Endothelial cell (in vitro differentiated cells): ENCODE results near the gene CLIP1. TPM values are rescaled to one million over a fixed set of nuclear protein-coding genes. Genes with fewer than 3 reads are reported as not detected.
A peak's percentile ranks its signal among the peaks of the same experiment; 100 is the strongest.

Experiments
- DNase-seq: peaks from one replicate; pipeline ENCODE4 v3.0.0; 2021; ENCODE audit warnings: low spot score
- H3K27ac Mint-ChIP-seq: one replicate; pipeline ENCODE4 v1.8.0; 2021; ENCODE audit warnings: mixed read lengths, inconsistent platforms; ENCODE audit not compliant: unreplicated experiment
- H3K27me3 Mint-ChIP-seq: one replicate; pipeline ENCODE4 v1.8.0; 2021; ENCODE audit warnings: mild to moderate bottlenecking, moderate library complexity, mixed read lengths, inconsistent platforms; ENCODE audit not compliant: unreplicated experiment
- H3K36me3 Mint-ChIP-seq: one replicate; pipeline ENCODE4 v1.8.0; 2021; ENCODE audit warnings: mild to moderate bottlenecking, low read depth, mixed read lengths, inconsistent platforms; ENCODE audit not compliant: unreplicated experiment
- H3K4me1 Mint-ChIP-seq: one replicate; pipeline ENCODE4 v1.8.0; 2021; ENCODE audit warnings: mild to moderate bottlenecking, mixed read lengths, inconsistent platforms; ENCODE audit not compliant: unreplicated experiment
- H3K4me3 Mint-ChIP-seq: one replicate; pipeline ENCODE4 v1.8.0; 2021; ENCODE audit warnings: mild to moderate bottlenecking, mixed read lengths, inconsistent platforms; ENCODE audit not compliant: unreplicated experiment
- H3K9me3 Mint-ChIP-seq: one replicate; pipeline ENCODE4 v1.8.0; 2021; ENCODE audit warnings: mixed read lengths, inconsistent platforms; ENCODE audit not compliant: unreplicated experiment
- total RNA-seq: library from RNA; stranded (reverse); fragmentation: NEBNext Ultra II Directional; extraction: Animal tissue kit (Norgen Biotek cat#: 25700); gene quantifications from one replicate; pipeline ENCODE4 v1.2.1, GENCODE V29; 2021; ENCODE audit not compliant: unreplicated experiment
- TF ChIP-seq, protein P1 (sequence below): fragments of 200-600 bp; sonication (generic); IDR thresholded peaks from one replicate; pipeline ENCODE4 v1.5.0; 2021; ENCODE audit warnings: antibody characterized with exemption; ENCODE audit not compliant: unreplicated experiment

CLIP1 gene
- total RNA-seq, 1 donor from 2014 or later: 57.7 TPM

- peaks cover 9% of the 10 kb centered on the region for H3K4me1 Mint-ChIP-seq
- no peak for DNase-seq
- no peak overlapping the region for H3K27ac Mint-ChIP-seq
- no peaks in the 10 kb centered on the region for H3K9me3 Mint-ChIP-seq
- H3K36me3 Mint-ChIP-seq: peaks cover 16% of the 10 kb centered on the region
- TF ChIP-seq, protein P1, sequence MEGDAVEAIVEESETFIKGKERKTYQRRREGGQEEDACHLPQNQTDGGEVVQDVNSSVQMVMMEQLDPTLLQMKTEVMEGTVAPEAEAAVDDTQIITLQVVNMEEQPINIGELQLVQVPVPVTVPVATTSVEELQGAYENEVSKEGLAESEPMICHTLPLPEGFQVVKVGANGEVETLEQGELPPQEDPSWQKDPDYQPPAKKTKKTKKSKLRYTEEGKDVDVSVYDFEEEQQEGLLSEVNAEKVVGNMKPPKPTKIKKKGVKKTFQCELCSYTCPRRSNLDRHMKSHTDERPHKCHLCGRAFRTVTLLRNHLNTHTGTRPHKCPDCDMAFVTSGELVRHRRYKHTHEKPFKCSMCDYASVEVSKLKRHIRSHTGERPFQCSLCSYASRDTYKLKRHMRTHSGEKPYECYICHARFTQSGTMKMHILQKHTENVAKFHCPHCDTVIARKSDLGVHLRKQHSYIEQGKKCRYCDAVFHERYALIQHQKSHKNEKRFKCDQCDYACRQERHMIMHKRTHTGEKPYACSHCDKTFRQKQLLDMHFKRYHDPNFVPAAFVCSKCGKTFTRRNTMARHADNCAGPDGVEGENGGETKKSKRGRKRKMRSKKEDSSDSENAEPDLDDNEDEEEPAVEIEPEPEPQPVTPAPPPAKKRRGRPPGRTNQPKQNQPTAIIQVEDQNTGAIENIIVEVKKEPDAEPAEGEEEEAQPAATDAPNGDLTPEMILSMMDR: no peak
- H3K27me3 Mint-ChIP-seq: no peaks in the 10 kb centered on the region
- H3K4me3 Mint-ChIP-seq: no peak overlapping the region
These were observed 89.1 kb downstream of the CLIP1 start for GRCh38 chr12:122333142-122334087.

GRCh38 chr12:122327494-122328385, 94.7 kb downstream of the CLIP1 start:
- peak overlapping the region; percentile 82 for H3K27ac Mint-ChIP-seq
- DNase-seq: no peak

DNA sequence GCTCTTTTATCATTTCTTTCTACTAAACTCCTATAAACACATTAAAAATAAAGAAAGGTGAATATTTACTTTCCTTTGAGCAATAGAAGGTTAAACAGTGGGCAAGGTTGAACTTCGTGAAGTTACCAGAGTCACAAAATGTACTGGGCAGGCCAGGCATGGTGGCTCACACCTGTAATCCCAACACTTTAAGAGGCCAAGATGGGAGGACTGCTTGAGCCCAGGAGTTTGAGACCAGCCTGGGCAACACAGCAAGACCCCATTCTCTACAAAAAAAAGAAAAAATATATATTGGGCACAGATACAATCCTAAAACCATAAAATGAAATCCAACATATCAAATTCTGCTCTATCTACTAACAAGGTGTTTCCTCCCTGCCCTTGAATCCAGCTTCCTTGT, 95.5 kb downstream of the CLIP1 start:
- H3K36me3 Mint-ChIP-seq: peaks cover 29% of the 10 kb centered on the region
- no peak for DNase-seq
- H3K4me3 Mint-ChIP-seq: no peak overlapping the region
- TF ChIP-seq, protein P1: no peak
- peaks cover 24% of the 10 kb centered on the region for H3K4me1 Mint-ChIP-seq
- peak overlapping the region; percentile 82 for H3K27ac Mint-ChIP-seq
- H3K9me3 Mint-ChIP-seq: no peaks in the 10 kb centered on the region
- peaks cover 3% of the 10 kb centered on the region for H3K27me3 Mint-ChIP-seq

More at GRCh38 chr12:122327494-122328385, 94.7 kb downstream of the CLIP1 start:
- Mint-ChIP-seq H3K4me1 (peaks cover 18% of the 10 kb centered on the region), H3K27me3 (peaks cover 3% of the 10 kb centered on the region), H3K36me3 (peaks cover 24% of the 10 kb centered on the region), H3K4me3 (peak overlapping the region; percentile 32), H3K9me3 (no peaks in the 10 kb centered on the region)
- TF ChIP-seq, protein P1: no peak

GRCh38 chr12:122326586-122326985, 95.9 kb downstream of the CLIP1 start:
- H3K4me1 Mint-ChIP-seq: peaks cover 24% of the 10 kb centered on the region
- TF ChIP-seq, protein P1: no peak
- DNase-seq: no peak
- no peaks in the 10 kb centered on the region for H3K9me3 Mint-ChIP-seq
- H3K27ac Mint-ChIP-seq: no peak overlapping the region
- H3K4me3 Mint-ChIP-seq: no peak overlapping the region
- H3K27me3 Mint-ChIP-seq: peaks cover 3% of the 10 kb centered on the region
- peaks cover 29% of the 10 kb centered on the region for H3K36me3 Mint-ChIP-seq
